ENCODE results near the gene ZNF648. TPM values are rescaled to one million over a fixed set of nuclear protein-coding genes. Genes with fewer than 3 reads are reported as not detected.

ZNF648 gene
- polyA plus RNA-seq, 2 of the 4 experiments (the other 2 are of a cell fraction), result not detected

GRCh38 chr1:182107209-182107608 is 45.7 kb upstream of the ZNF648 start:
- ChIA-PET POLR2A (no interaction called here), CTCF (no interaction called here)
- WGBS (ENCODE audit: missing lambda C conversion rate), result 13% methylated on average over 2 of the region's 2 CpGs
- FAIRE-seq (no peak), ATAC-seq (no peak; a peak in 1 of 6 replicates), DNase-seq (ENCODE audit: low read depth in 1 of 2, low spot score in 1 of 2) (peak in 1 of 2 experiments; percentile 14)
- Histone ChIP-seq H3K9me3 (peaks cover 8% of the 10 kb centered on the region), H3K4me3 (no peak overlapping the region), H3K4me1 (no peaks in the 10 kb centered on the region), H3K27ac (no peak overlapping the region), H3K4me2 (no peak overlapping the region)
- no peak for TF ChIP-seq ZSCAN20 (CRISPR knock-in tag; IDR thresholded peaks at IDR 0.05)
- no peak for TF ChIP-seq RARB (CRISPR knock-in tag; IDR thresholded peaks at IDR 0.05)
- TF ChIP-seq KDM5A (IDR thresholded peaks at IDR 0.05), result no peak
- no peak for TF ChIP-seq RFX5 (IDR thresholded peaks at IDR 0.05)
- no peak for TF ChIP-seq HEYL (CRISPR knock-in tag; IDR thresholded peaks at IDR 0.05)
- TF ChIP-seq HOXB13 (CRISPR knock-in tag; IDR thresholded peaks at IDR 0.05; ENCODE audit: low read depth), result no peak
- TF ChIP-seq MAFK (IDR thresholded peaks at IDR 0.05; ENCODE audit: partially characterized antibody), result no peak

DNA sequence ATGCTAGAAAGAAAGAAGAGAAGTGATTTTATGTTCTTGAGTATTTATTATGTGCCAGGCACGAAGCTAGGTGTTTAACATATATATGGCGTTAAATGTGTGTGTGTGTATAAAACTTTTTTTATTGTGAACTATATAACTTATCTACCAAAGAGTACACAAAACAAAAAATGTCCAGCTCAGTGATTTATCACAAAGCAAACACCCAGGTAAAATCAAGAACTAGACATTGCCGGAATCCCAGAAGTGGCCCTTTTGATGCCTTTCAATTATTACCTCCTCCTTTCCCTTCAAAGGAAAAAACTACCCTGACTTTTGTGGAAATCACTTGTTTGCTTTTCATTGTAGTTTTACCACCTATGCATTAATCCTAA is 40.5 kb upstream of the ZNF648 start:
- FAIRE-seq (no peak), ATAC-seq (no peak), DNase-seq (ENCODE audit: low read depth in 1 of 2, low spot score in 1 of 2) (no peak)
- WGBS (ENCODE audit: missing lambda C conversion rate), result 66% methylated on average over 3 of the region's 3 CpGs
- ChIA-PET POLR2A (no interaction called here), CTCF (interaction anchor here (1.0 kb wide), 1 partner anchor 17 kb away, joined by 3 read pairs; no protein-coding TSS in a partner anchor)
- no peak overlapping the region for H3K4me3 ChIP-seq
- TF ChIP-seq, protein P1, sequence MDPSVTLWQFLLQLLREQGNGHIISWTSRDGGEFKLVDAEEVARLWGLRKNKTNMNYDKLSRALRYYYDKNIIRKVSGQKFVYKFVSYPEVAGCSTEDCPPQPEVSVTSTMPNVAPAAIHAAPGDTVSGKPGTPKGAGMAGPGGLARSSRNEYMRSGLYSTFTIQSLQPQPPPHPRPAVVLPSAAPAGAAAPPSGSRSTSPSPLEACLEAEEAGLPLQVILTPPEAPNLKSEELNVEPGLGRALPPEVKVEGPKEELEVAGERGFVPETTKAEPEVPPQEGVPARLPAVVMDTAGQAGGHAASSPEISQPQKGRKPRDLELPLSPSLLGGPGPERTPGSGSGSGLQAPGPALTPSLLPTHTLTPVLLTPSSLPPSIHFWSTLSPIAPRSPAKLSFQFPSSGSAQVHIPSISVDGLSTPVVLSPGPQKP (IDR thresholded peaks at IDR 0.05; ENCODE audit: low read depth, low read length), result no peak
- TF ChIP-seq CBX2 (IDR thresholded peaks at IDR 0.05; ENCODE audit: borderline replicate concordance, low read depth) (no peak), CHD2 (IDR thresholded peaks at IDR 0.05; ENCODE audit: low read length, partially characterized antibody) (no peak), FOSB (CRISPR knock-in tag; IDR thresholded peaks at IDR 0.05) (no peak), KDM1A (IDR thresholded peaks at IDR 0.05; ENCODE audit: low read depth) (no peak), EP300 (IDR thresholded peaks at IDR 0.05) (no peak), NPAS2 (CRISPR knock-in tag; IDR thresholded peaks at IDR 0.05; ENCODE audit: borderline replicate concordance) (no peak), RFX5 (IDR thresholded peaks at IDR 0.05) (no peak), HEYL (CRISPR knock-in tag; IDR thresholded peaks at IDR 0.05) (no peak), EHMT2 (IDR thresholded peaks at IDR 0.05; ENCODE audit: low read depth) (no peak), GATA3 (IDR thresholded peaks at IDR 0.05; ENCODE audit: borderline replicate concordance) (no peak), JUN (IDR thresholded peaks at IDR 0.05) (no peak), TFCP2L1 (CRISPR knock-in tag; IDR thresholded peaks at IDR 0.05) (no peak), POLR2A (IDR thresholded peaks at IDR 0.05; ENCODE audit: low read length) (no peak), SREBF2 (IDR thresholded peaks at IDR 0.05) (no peak), RAD21 (conservative IDR thresholded peaks at IDR 0.05 in 1 of 2, IDR thresholded peaks at IDR 0.05 in 1 of 2) (no peak), CEBPB (IDR thresholded peaks at IDR 0.05) (no peak), CTCF (IDR thresholded peaks at IDR 0.05) (no peak), CHD4 (IDR thresholded peaks at IDR 0.05; ENCODE audit: borderline replicate concordance) (no peak)
- no peak overlapping the region for H3K4me2 ChIP-seq
- H3K4me1 ChIP-seq, result no peaks in the 10 kb centered on the region
- H3K27ac ChIP-seq, result no peak overlapping the region
- peaks cover 4% of the 10 kb centered on the region; the same call in 2 of the 3 replicates for H3K9me3 ChIP-seq
